Skeletal muscle cell (primary cell): ENCODE results near the gene COLEC12.
"Not testable (repeated sequence)": the region's sequence is repeated elsewhere in the genome, so short reads cannot be mapped to it uniquely, and the experiment has no call there.

ENCODE experiments used
- DNase-seq: peaks from one replicate; pipeline ENCODE4 v3.0.0-alpha.2; 2010; ENCODE audit warnings: low read depth
- H3K4me3 ChIP-seq: 2 replicates; pipeline ENCODE4 v1.5.1; 2011; ENCODE audit warnings: low read depth, mild to moderate bottlenecking, control low read depth, low read length, moderate library complexity

COLEC12 gene

DNA sequence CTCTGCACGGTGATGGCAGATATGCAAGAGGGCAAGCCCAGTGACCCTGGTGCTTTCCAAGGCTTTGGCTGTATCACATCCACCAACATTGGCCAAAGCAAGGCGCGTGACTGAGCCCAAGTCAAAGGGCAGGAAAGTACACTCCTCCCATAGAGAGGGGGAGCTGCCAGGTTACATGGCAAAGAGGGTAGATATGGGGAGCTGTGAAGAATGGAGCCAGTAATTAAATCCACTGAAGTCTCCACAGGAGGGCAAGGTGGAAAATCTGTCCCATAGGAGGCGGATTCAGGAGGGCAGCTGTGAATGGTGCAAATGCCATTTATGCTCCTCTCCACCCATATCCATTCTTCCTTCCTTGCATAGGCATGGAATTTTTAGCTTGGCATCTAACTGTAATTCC is 188.1 kb downstream of the COLEC12 start:
- no peak overlapping the region for H3K4me3 ChIP-seq
- no peak for DNase-seq

DNA sequence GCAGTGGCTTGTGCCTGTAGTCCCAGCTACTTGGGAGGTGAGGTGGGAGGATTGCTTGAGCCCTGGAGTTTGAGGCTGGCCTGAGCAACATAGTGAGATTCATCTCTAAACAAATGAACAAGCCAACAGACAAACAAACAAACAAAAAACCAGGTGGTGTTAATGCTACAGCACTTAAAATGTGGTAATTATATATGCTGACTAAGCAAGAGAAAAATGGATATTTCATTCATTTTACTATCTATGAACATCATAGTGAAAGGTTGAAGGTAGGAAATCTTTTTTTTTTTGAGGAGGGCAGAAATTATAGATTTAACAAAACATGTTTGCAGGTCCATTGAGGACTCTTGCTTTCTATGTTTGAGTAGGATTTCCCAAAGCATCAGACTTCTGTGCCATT is 190.5 kb downstream of the COLEC12 start:
- no peak overlapping the region for H3K4me3 ChIP-seq
- no peak for DNase-seq

DNA sequence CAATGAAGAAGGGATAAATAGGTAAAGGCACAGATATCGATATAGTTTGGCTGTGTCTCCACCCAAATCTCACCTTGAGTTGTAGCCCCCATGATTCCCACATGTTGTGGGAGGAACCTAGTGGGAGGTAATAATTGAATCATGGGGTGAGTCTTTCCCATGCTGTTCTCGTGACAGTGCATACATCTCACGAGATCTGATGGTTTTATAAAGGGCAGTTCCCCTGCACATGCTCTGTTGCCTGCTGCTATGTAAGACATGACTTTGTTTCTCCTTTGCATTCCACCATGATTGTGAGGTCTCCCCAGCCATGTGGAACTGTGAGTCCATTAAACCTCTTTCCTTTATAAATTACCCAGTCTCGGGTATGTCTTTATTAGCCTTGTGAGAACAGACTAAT is 192.4 kb downstream of the COLEC12 start:
- DNase-seq, H3K4me3 ChIP-seq: not testable (repeated sequence)

DNA sequence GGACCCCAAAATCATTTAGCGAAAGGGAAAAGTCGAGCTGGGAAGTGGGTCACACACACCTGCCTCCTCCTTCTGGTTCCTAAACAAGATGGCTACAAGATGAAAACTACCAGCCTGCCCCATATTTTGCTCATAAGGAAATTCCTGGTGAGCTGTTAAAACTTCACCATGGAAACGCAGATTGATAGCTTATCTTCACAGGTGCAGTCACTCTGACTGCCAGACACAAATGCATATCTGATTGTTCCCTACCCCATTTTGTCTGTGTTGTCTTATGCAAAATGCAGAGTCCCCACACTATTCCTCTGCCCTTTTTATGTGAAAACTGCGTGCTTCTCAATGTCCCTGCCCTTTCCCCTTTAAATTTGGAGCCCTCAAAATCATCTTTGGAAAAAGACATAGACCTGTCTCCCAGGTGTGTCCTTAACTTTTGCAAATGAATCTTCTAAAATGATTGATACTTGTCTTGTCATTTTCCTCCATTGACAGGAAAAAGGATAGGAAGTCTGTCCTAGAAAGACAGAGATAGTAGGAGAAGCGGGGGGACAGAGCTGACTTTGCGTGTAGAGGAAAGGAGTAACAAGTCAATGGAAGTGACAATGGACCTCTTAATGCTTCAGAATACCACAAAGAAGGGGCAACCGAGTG is 193.8 kb downstream of the COLEC12 start:
- no peak overlapping the region for H3K4me3 ChIP-seq
- no peak for DNase-seq

- DNase-seq, result no peak
- no peak overlapping the region for H3K4me3 ChIP-seq
Observed at GRCh38 chr18:305003-305501, 195.4 kb downstream of the COLEC12 start.

DNA sequence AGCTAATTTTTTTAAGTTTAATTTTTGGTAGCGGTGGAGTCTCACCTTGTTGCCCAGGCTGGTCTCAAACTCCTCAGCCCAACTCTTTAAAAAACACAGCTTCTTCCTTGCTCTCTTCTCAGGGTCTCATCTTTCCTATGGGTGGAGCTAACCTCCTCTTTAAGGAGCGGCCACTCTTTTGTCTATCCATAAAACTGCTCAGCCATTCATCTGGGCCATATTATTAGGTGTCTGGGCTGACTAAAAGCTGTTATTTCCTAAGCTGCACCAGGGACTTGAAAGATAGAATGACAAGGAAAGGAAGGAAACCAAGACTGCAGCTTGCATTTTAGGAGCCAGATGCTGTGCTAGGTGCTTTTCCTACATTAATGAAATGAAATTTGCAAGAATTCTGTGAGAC is 196.9 kb downstream of the COLEC12 start:
- no peak overlapping the region for H3K4me3 ChIP-seq
- DNase-seq, result no peak

DNA sequence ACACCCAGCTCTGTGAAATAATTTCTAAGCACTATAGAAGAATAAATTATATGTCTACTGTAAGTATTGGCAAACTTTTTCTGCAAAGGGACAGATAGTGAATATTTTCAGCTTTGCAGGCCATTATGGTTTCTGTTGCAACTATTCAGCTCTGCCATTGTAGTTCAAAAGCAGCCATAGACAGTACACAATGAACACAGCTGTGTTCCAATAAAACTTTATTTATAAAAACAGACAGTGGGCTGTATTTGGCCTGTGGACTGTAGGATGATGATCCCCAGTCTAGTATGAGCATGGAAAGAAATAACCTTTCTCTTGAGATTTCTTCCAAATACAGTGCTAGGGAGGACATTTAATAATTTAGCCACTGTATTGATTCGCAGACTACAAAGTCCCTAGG is 197.5 kb downstream of the COLEC12 start:
- H3K4me3 ChIP-seq, result no peak overlapping the region
- DNase-seq, result no peak

- no peak overlapping the region for H3K4me3 ChIP-seq
- no peak for DNase-seq
Observed at GRCh38 chr18:302097-302496, 198.4 kb downstream of the COLEC12 start.

GRCh38 chr18:297936-298335 is 202.6 kb downstream of the COLEC12 start:
- H3K4me3 ChIP-seq, result no peak overlapping the region

DNA sequence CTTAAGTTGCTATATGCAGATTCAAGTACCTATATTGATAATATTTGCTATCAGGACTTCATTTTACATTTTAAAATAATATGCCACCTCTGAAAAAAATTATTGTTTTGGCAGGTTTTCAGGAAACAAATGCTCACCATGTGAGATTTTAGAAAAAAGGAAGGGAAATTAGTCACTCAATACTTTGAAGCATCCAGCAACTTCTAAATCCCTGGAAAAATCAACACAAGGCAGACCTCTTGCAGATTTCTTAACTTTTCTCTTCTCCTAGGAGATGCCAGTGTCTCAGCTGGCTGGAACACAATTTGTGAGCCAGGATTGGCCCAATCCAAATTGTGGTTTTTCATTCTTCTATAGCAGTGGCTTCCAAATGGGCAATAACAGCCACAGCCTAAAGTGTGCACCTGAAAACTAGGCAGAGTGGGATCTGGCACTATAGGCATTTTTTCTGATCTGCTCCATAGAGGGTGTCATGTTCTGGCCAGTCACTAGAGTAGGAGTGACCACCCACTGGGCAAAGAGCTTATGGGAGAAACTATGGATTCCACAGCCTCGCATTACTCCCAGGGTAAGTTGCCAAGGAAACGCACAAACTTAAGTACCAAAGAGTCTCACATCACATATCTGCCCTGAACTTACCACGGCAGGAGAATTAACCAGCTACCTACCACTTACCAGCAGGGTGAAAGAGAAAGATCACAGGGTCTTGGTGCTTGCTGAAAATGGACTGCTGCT is 204.6 kb downstream of the COLEC12 start:
- H3K4me3 ChIP-seq, result no peak overlapping the region
- DNase-seq, result no peak

More at GRCh38 chr18:297936-298335, 202.6 kb downstream of the COLEC12 start:
- no peak for DNase-seq

GRCh38 chr18:294566-294965 is 205.9 kb downstream of the COLEC12 start:
- DNase-seq, result no peak
- no peak overlapping the region for H3K4me3 ChIP-seq

GRCh38 chr18:293536-293935 is 207.0 kb downstream of the COLEC12 start:
- H3K4me3 ChIP-seq, result no peak overlapping the region
- no peak for DNase-seq

DNA sequence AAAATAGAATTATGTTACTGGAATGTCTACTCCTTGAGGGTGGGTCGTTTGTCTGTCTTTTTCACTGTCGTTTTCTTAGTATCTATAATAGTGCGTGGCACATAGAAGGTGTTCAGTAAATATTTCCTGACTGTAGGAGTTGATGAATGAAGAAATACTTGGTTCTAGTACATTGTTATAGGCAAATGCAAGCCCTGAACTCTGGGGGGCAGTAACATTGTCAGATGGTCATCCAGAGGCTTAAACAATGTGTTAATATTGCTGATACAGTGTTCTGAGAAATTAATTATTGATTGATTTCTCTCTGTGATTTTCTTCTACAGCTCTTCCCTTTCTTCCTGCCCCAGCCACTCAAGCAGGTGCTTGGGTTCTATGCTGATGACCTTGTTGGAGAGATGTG is 208.2 kb downstream of the COLEC12 start:
- DNase-seq, result no peak
- H3K4me3 ChIP-seq, result no peak overlapping the region

DNA sequence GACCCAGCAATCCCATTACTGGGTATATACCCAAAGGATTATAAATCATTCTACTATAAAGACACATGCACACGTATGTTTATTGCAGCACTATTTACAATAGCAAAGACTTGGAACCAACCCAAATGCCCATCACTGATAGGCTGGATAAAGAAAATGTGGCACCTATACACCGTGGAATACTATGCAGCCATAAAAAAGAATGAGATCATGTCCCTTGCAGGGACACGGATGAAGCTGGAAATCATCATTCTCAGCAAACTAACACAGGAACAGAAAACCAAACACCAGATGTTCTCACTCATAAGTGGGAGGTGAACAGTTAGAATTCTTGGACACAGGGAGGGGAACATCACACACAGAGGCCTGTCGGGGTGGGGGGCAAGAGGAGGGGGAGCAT is 210.5 kb downstream of the COLEC12 start:
- not testable (repeated sequence) for DNase-seq, H3K4me3 ChIP-seq

DNA sequence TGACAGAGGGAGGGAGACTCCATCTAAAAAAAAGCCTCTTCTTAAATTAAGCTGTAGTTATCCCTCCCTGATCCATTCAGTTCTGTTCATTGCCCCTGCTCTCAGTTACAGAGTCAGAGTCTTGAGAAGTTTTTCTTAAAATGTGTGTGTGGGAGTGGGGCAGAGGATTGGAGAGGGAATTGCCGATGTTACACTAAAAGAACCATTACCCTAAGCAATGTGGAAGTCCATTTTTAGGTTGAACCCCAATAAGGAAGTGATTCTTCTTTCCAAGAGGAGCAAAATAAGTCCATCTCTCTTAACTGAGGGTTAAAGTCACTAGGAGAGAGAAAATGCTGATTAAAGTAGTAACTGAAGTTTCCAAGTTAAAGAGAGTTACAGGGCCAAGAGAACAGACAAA is 211.5 kb downstream of the COLEC12 start:
- H3K4me3 ChIP-seq, result no peak overlapping the region
- no peak for DNase-seq

GRCh38 chr18:286515-287310 is 213.8 kb downstream of the COLEC12 start:
- no peak overlapping the region for H3K4me3 ChIP-seq
- no peak for DNase-seq

DNA sequence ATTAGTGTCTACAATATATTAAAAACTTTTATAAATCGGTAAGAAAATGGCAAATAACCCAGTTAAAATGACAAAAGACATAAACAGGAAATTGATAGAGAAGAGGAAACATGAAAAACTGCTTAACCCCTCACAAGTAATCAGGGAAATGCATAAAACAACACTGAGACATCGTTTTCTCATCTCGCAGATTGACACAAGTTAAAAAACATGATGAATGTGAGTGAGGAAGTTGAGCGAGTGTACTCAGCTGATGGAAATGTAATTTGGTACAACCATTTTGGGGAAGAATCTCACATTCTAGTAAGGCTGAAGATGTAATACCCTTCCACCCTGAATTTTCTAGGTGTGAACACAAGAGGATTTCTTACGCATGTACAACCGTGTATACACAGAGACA is 214.7 kb downstream of the COLEC12 start:
- H3K4me3 ChIP-seq, result no peak overlapping the region
- no peak for DNase-seq

DNA sequence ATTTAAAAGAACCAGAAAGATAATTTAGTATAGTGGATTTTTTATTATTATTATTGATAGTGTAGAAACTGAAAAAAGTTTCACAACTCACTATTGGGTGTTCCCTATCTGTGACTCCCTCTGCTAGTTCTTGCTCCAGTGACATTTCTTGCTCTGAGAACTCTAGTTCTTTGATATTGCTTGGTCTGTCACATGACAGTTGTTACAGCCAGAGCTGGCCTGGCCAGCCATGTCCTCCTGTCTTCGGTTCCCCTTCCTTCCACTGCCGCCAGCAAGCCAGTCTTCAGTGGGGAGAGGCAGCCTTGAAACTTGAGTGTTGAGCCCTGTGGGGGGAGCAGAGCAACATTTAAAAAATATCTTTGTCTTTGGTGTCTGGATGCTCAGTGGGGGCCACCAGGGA is 225.0 kb downstream of the COLEC12 start:
- DNase-seq, result no peak
- no peak overlapping the region for H3K4me3 ChIP-seq

- no peak for DNase-seq
- no peak overlapping the region for H3K4me3 ChIP-seq
Observed at GRCh38 chr18:274313-274712, 226.2 kb downstream of the COLEC12 start.

DNA sequence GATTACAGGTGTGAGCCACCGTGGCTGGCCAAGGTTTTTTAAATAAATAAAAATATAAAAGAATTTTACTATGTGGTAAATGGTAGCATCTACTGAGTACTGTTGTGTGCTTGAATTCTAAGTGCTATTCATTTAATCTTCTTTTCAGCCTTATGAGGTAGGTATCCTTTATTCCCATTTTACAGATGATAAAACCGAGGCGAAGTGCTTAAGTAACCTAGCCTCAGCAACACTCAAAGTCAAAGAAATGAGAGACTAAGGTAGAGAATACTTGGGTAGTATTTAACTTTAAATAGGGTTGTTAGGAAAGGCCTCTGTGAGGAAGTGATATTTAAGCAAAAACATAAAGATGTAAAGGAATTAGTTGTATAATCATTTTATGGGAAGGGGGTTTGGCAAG is 227.0 kb downstream of the COLEC12 start:
- no peak for DNase-seq
- H3K4me3 ChIP-seq, result no peak overlapping the region
